Neutrophil (primary cell): ENCODE measurements around the gene SETD7.

Experiments
- H3K27ac ChIP-seq: fragments of 200-600 bp; sonication (generic); 2 replicates; pipeline ENCODE4 v1.5.1; 2016; ENCODE audit warnings: mild to moderate bottlenecking, moderate library complexity
- H3K27me3 ChIP-seq: fragments of 200-600 bp; sonication (generic); 2 replicates; pipeline ENCODE4 v1.6.0; 2016; ENCODE audit warnings: mild to moderate bottlenecking
- H3K36me3 ChIP-seq: fragments of 200-600 bp; sonication (generic); 2 replicates; pipeline ENCODE4 v1.5.1; 2017
- H3K4me1 ChIP-seq, 2 experiments: fragments of 200-600 bp in 1 of 2; sonication (generic) in 1 of 2; 1 replicate in 1 of 2; 2 replicates in 1 of 2; pipeline versions ENCODE4 v1.5.1 to v1.6.1; 2013 to 2016; ENCODE audit warnings: low read depth in 1 of 2, low read length in 1 of 2, mild to moderate bottlenecking in 1 of 2, moderate library complexity in 1 of 2; ENCODE audit not compliant: control insufficient read depth in 1 of 2, insufficient read depth in 1 of 2
- H3K4me3 ChIP-seq, 2 experiments: fragments of 200-600 bp in 1 of 2; sonication (generic) in 1 of 2; 1 replicate in 1 of 2; 2 replicates in 1 of 2; pipeline ENCODE4 v1.5.1; 2013 to 2016; ENCODE audit warnings: low read depth in 1 of 2, low read length in 1 of 2, mild to moderate bottlenecking in 1 of 2, moderate library complexity in 1 of 2
- H3K9me3 ChIP-seq: fragments of 200-600 bp; sonication (generic); 2 replicates; pipeline ENCODE4 v1.5.1; 2016
- TF ChIP-seq, protein P1 (sequence below): fragments of 200-600 bp; sonication (generic); IDR thresholded peaks from 2 replicates; pipeline ENCODE4 v1.5.1; 2016; ENCODE audit warnings: antibody characterized with exemption

Gene SETD7

GRCh38 chr4:139506774-139507173, 49.2 kb downstream of the SETD7 start:
- TF ChIP-seq, protein P1, sequence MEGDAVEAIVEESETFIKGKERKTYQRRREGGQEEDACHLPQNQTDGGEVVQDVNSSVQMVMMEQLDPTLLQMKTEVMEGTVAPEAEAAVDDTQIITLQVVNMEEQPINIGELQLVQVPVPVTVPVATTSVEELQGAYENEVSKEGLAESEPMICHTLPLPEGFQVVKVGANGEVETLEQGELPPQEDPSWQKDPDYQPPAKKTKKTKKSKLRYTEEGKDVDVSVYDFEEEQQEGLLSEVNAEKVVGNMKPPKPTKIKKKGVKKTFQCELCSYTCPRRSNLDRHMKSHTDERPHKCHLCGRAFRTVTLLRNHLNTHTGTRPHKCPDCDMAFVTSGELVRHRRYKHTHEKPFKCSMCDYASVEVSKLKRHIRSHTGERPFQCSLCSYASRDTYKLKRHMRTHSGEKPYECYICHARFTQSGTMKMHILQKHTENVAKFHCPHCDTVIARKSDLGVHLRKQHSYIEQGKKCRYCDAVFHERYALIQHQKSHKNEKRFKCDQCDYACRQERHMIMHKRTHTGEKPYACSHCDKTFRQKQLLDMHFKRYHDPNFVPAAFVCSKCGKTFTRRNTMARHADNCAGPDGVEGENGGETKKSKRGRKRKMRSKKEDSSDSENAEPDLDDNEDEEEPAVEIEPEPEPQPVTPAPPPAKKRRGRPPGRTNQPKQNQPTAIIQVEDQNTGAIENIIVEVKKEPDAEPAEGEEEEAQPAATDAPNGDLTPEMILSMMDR = no peak
- no peaks in the 10 kb centered on the region for H3K36me3 ChIP-seq
- no peak overlapping the region for H3K27ac ChIP-seq
- no peaks in the 10 kb centered on the region for H3K27me3 ChIP-seq
- H3K4me3 ChIP-seq = no peak overlapping the region
- no peaks in the 10 kb centered on the region for H3K9me3 ChIP-seq
- peaks cover 5 to 9% of the 10 kb centered on the region in 2 experiments for H3K4me1 ChIP-seq

DNA sequence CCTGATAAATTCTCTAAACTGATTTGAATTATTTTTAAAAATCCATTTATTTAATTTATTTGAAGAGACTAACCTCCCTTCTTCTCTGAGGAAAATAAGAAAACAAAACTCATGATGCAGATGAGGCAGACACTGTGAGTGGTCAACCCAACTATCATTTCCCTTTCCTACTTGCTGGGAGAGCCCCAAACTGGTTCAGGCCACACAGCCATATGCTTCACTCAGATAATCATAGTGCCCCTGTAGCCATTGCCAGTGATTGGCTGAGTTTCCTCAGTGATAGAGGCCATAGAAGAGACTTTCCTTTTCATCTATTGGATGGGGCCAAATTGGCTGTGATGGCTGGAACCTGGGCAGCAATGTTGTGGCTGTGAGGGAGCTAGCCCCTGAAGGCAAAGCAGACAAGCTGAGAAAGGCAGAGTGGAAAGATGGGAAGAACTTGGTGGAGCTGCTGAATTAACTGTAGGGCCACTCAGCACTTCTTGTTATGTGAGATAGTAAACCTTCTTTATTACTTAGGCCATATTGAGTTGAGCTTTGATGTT, 52.3 kb downstream of the SETD7 start:
- Histone ChIP-seq H3K27ac (no peak overlapping the region), H3K4me3 (no peak overlapping the region), H3K4me1 (peaks cover 5 to 9% of the 10 kb centered on the region in 2 experiments), H3K27me3 (no peaks in the 10 kb centered on the region), H3K9me3 (no peaks in the 10 kb centered on the region), H3K36me3 (no peaks in the 10 kb centered on the region)
- TF ChIP-seq, protein P1 = no peak

GRCh38 chr4:139501927-139502899, 53.8 kb downstream of the SETD7 start:
- TF ChIP-seq, protein P1 = no peak
- no peaks in the 10 kb centered on the region for H3K27me3 ChIP-seq
- no peak overlapping the region for H3K4me3 ChIP-seq
- H3K36me3 ChIP-seq = no peaks in the 10 kb centered on the region
- H3K4me1 ChIP-seq = peaks cover 5 to 9% of the 10 kb centered on the region in 2 experiments
- no peaks in the 10 kb centered on the region for H3K9me3 ChIP-seq
- no peak overlapping the region for H3K27ac ChIP-seq

GRCh38 chr4:139501527-139501926, 54.5 kb downstream of the SETD7 start:
- H3K36me3 ChIP-seq = no peaks in the 10 kb centered on the region
- no peak overlapping the region for H3K27ac ChIP-seq
- H3K4me1 ChIP-seq = peaks cover 5 to 9% of the 10 kb centered on the region in 2 experiments
- no peaks in the 10 kb centered on the region for H3K9me3 ChIP-seq
- TF ChIP-seq, protein P1 = no peak
- H3K4me3 ChIP-seq = no peak overlapping the region
- H3K27me3 ChIP-seq = no peaks in the 10 kb centered on the region

DNA sequence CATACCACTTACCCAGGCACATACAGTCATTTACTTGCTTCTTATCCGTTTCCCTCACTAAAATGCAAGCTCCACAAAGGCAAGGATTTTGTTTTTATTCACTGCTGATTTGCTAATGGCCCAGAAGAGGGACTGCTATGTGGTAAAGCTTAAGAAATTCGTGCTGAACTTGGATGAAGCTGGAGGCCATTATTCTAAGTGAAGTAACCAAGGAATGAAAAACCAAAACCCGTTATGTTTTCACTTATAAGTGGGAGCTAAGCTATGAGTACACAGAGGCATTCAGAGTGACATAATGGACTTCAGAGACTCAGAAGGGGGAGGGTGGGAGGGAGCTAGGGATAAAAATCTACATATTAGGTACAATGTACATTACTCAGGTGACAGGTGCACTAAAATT, 54.9 kb downstream of the SETD7 start:
- Histone ChIP-seq H3K27ac (no peak overlapping the region), H3K4me1 (peaks cover 5 to 9% of the 10 kb centered on the region in 2 experiments), H3K9me3 (no peaks in the 10 kb centered on the region), H3K4me3 (no peak overlapping the region), H3K27me3 (no peaks in the 10 kb centered on the region), H3K36me3 (no peaks in the 10 kb centered on the region)
- TF ChIP-seq, protein P1 = no peak
